Erythroblast (primary cell): ENCODE measurements around the gene ANKRD49.

Source experiments
- GATA1 ChIP-seq: IDR thresholded peaks from 2 replicates; pipeline ENCODE4 v1.6.1; 2011; ENCODE audit warnings: low read depth, mild to moderate bottlenecking, control low read depth, low read length, moderate library complexity
- POLR2A ChIP-seq: IDR thresholded peaks from 2 replicates; pipeline ENCODE4 v1.6.1; 2011; ENCODE audit warnings: mild to moderate bottlenecking, low read length

DNA sequence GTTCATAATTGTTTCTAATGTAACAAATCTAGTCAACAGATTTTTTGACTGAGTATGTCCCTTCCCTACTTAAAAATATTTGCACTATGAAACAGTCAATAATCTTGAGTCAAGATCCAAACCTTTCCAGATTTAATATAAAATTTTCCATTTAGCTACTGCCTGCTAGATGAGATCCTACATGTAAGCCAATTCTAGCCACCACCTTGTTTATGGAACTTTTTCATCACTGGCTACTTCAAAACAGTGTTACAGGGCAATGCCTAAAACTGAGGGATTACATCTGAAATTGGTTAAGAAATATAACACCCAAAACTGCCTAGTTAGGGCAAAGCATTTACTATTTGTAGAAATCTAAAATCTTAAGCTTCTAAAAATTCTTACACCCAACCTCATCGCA, 39.4 kb downstream of the ANKRD49 start:
- TF ChIP-seq POLR2A = no peak
- no peak for TF ChIP-seq GATA1
